ENCODE data around the gene LYZL2.

- TF ChIP-seq EP300 (IDR thresholded peaks at IDR 0.05) = no peak
- TF ChIP-seq, protein P1, sequence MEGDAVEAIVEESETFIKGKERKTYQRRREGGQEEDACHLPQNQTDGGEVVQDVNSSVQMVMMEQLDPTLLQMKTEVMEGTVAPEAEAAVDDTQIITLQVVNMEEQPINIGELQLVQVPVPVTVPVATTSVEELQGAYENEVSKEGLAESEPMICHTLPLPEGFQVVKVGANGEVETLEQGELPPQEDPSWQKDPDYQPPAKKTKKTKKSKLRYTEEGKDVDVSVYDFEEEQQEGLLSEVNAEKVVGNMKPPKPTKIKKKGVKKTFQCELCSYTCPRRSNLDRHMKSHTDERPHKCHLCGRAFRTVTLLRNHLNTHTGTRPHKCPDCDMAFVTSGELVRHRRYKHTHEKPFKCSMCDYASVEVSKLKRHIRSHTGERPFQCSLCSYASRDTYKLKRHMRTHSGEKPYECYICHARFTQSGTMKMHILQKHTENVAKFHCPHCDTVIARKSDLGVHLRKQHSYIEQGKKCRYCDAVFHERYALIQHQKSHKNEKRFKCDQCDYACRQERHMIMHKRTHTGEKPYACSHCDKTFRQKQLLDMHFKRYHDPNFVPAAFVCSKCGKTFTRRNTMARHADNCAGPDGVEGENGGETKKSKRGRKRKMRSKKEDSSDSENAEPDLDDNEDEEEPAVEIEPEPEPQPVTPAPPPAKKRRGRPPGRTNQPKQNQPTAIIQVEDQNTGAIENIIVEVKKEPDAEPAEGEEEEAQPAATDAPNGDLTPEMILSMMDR (IDR thresholded peaks at IDR 0.05) = no peak
- TF ChIP-seq POLR2AphosphoS5 (IDR thresholded peaks at IDR 0.05) = no peak
These were observed 26.8 kb downstream of the LYZL2 start for GRCh38 chr10:30602747-30603146.
